ENCODE measurements around the gene IFT74.
A peak's percentile ranks its signal among the peaks of the same experiment; 100 is the strongest.

IFT74 gene
- total RNA-seq = 18.5 to 21.0 reads per million in 2 experiments

DNA sequence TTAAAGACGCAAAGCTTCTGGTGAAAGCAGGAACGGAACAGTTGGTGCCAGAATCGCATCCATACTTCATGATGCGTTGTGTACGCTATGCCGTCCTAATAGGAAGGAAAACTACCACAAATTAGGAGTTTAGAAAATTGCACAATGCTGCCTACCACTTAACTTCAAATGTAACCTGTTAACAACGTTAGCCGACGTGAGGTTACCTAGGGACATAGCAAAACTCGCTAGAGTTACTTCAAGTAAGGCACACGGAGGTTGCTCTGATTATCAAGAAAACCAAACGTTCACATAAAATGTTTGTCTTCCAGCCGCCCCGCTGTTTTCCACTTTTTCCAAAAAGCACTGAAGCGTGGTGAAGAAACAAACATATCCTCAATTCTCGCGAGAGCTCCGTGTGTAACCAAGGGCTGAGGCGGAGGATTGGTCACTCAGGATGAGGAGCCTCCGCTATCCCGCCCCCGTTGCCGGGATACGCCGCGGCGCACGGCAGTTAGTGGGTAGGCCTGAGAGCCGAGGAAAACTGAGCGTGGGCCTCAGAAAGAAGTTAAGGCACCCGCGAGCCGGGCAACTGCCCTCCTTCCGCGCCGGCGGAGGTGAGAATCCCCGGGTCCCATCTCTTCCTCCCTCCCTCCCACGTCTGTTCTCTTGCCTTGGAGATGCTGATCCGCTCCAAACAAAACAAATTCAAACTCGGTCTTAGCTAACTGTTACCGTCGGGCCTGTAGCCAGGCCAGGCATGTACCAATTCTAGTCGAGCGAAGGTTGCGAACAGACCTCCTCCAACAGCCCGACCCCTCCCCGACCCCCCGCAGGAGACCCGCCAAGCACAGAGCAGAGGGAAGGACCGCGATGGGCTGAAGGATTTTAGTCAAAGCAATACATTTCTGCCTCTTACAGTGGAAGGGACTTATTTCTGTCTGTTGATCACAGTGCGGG lies at the start of gene IFT74:
Gene IFT74, plus strand, starts transcription at position 492 of the 939 bp plus-strand sequence. CDS start 5,556 bp downstream, outside the sequence.
- DNase-seq (ENCODE audit: low read depth) = peak; percentile 92

DNA sequence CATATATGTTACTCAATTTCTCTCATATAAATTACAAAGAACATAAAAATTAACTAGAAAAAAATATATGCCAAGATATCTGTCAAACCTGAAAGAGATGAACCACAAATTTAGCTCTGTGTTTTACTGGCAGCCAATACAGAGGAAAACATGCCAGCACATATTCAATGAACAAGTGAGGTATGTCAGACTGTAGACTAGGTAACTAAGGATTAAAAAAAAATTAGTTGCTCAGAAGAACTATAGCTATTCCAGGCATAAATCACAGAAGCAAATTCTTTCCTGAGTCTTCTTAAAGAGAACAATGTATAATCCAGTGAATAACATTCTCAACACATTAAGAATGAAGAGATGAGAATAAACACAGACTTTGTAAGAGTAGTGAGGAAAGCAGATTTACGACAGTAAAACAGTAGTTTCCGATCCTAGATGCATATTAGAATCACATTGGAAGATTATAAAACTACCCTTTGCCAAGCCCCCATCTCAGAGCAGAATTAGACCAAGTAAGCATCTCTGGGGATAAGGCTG lies 43.0 kb upstream of the IFT74 start:
- DNase-seq (ENCODE audit: low read depth) = no peak

GRCh38 chr9:26919698-26920097 lies 36.5 kb upstream of the IFT74 start:
- no peak for DNase-seq (ENCODE audit: low read depth)

- DNase-seq (ENCODE audit: low read depth) = no peak
Measured at GRCh38 chr9:26925609-26926008, 30.6 kb upstream of the IFT74 start.

GRCh38 chr9:26928902-26929495 lies 27.2 kb upstream of the IFT74 start:
- DNase-seq (ENCODE audit: low read depth) = no peak

- no peak for DNase-seq (ENCODE audit: low read depth)
Measured at GRCh38 chr9:26935847-26936246, 20.4 kb upstream of the IFT74 start.

GRCh38 chr9:26937816-26938371 lies 18.3 kb upstream of the IFT74 start:
- no peak for DNase-seq (ENCODE audit: low read depth)

- no peak for DNase-seq (ENCODE audit: low read depth)
Measured at GRCh38 chr9:26939955-26940711, 16.1 kb upstream of the IFT74 start.

GRCh38 chr9:26940779-26941178 lies 15.4 kb upstream of the IFT74 start:
- DNase-seq (ENCODE audit: low read depth) = no peak

DNA sequence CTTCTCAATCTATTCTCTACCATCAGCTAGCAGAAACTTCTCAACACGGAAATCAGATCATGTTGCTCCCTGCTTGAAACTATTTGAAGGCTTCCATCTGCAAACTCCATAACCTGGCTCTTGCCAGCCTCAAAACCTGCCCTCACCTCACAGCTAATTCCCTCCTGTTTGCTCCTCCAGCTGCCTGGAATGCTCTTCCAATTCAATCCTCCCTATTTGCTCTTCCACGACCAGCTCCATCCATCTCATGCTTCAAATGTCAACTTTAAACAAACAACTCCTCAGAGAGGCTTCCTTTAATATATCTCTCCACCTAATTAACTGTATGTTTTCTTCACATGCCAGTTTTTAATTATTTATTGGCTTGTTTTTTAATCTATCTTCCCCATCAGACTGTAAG lies 10.6 kb upstream of the IFT74 start:
- DNase-seq (ENCODE audit: low read depth) = no peak

- DNase-seq (ENCODE audit: low read depth) = peak; percentile 76
Measured at GRCh38 chr9:26946753-26947727, 9.2 kb upstream of the IFT74 start, which contains the start of gene PLAA. PLAA (minus strand) TSS chr9:26947242; CDS start chr9:26947045, 197 bp downstream.

DNA sequence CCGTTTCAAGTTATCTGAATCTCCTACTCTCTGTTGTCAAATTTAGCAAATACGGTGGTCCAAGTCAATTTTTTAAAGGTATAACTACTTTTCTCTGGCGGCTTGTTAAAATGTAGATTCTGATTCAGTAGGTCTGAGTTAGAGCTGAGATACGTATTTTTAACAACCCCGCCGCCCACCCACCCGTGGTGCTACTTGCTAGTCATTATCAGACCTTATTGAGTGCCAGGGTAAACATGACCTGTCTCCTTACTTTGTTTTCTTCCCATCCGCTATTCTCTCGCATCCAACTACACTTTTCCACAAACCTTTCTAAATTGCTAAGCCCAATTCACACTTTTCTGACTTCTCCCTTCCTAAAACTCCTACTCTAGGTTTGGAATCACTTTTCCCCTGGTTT lies 8.5 kb upstream of the IFT74 start:
- DNase-seq (ENCODE audit: low read depth) = no peak

- DNase-seq (ENCODE audit: low read depth) = no peak
Measured at GRCh38 chr9:26949637-26950069, 6.6 kb upstream of the IFT74 start.

- DNase-seq (ENCODE audit: low read depth) = no peak
Measured at GRCh38 chr9:26950521-26950920, 5.7 kb upstream of the IFT74 start.

DNA sequence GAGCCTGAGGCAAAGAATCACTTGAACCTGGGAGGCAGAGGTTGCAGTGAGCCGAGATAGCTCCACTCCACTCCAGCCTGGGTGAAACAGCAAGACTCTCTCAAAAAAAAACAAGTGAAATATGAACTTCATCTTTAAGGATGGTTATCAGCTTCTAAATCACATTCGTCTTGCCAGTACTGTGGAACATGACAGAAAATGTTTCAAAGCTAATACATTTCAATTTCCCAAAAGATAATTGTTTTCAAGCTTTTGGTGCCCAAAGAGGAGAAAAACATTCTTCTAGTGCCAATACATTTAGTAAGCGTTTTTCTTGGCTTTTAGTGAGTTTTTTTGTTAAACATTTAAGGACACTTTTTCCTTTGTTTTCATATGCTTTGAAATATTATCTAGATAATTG lies 4.4 kb upstream of the IFT74 start:
- DNase-seq (ENCODE audit: low read depth) = no peak

DNA sequence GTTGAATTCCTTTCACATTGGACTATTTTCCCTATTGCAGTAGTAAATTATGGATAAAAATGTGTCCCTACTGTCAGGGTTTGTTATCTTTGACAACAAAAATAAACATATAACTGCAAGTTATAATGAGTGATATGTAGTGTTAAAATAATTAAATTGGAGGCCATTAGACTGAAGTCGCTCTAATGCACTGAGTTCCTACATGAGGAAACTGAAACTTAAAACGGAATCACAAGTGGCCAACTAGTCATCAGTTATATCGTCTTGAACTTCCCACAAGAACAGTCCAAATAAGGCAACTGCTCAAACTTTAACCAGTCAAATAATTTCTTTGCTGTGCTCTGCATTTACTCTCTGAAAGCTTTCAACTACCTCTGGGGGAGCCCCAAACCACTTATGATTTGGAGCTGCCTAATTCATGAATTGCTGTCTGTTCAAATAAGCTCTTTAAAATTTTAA lies 2.1 kb upstream of the IFT74 start:
- DNase-seq (ENCODE audit: low read depth) = no peak

- no peak for DNase-seq (ENCODE audit: low read depth)
Measured at GRCh38 chr9:26955222-26955903, 849 bp upstream of the IFT74 start.

GRCh38 chr9:26956860-26957233 lies 635 bp downstream of the IFT74 start:
- DNase-seq (ENCODE audit: low read depth) = no peak

GRCh38 chr9:26971721-26972120 lies 15.5 kb downstream of the IFT74 start:
- no peak for DNase-seq (ENCODE audit: low read depth)

GRCh38 chr9:26973989-26974388 lies 17.8 kb downstream of the IFT74 start:
- no peak for DNase-seq (ENCODE audit: low read depth)
